SHP77 (cell line): ENCODE results near the gene RAD21L1.
"Not testable (repeated sequence)": the region's sequence is repeated elsewhere in the genome, so short reads cannot be mapped to it uniquely, and the experiment has no call there.

Experiments
- DNase-seq, 2 experiments: peaks; one replicate each; lab custom pipeline; 2025; lab: John Stamatoyannopoulos, UW

Gene RAD21L1

GRCh38 chr20:1225263-1225782 lies 521 bp upstream of the RAD21L1 start:
- no peak for DNase-seq

GRCh38 chr20:1229541-1229940 lies 3.7 kb downstream of the RAD21L1 start:
- DNase-seq = no peak

GRCh38 chr20:1232286-1233111 lies 6.7 kb downstream of the RAD21L1 start:
- DNase-seq = no peak

- DNase-seq = no peak
Observed at GRCh38 chr20:1240549-1240948, 14.7 kb downstream of the RAD21L1 start.

- no peak for DNase-seq
Observed at GRCh38 chr20:1241456-1241855, 15.6 kb downstream of the RAD21L1 start.

- no peak for DNase-seq
Observed at GRCh38 chr20:1242099-1242498, 16.3 kb downstream of the RAD21L1 start.

- no peak for DNase-seq
Observed at GRCh38 chr20:1242530-1242929, 16.7 kb downstream of the RAD21L1 start.

GRCh38 chr20:1245578-1245977 lies 19.7 kb downstream of the RAD21L1 start:
- no peak for DNase-seq

- no peak for DNase-seq
Observed at GRCh38 chr20:1247689-1248088, 21.8 kb downstream of the RAD21L1 start.

- not testable (repeated sequence) for DNase-seq
Observed at GRCh38 chr20:1250282-1250681, 24.4 kb downstream of the RAD21L1 start.

GRCh38 chr20:1252416-1252815 lies 26.6 kb downstream of the RAD21L1 start:
- no peak for DNase-seq

- DNase-seq = no peak
Observed at GRCh38 chr20:1254254-1254653, 28.4 kb downstream of the RAD21L1 start.

GRCh38 chr20:1255675-1256074 lies 29.8 kb downstream of the RAD21L1 start:
- no peak for DNase-seq

GRCh38 chr20:1263853-1264252 lies 38.0 kb downstream of the RAD21L1 start:
- no peak for DNase-seq

- DNase-seq = no peak
Observed at GRCh38 chr20:1264727-1265126, 38.9 kb downstream of the RAD21L1 start.

GRCh38 chr20:1265226-1265915 lies 39.5 kb downstream of the RAD21L1 start:
- DNase-seq = no peak

GRCh38 chr20:1265916-1266166 lies 40.0 kb downstream of the RAD21L1 start:
- DNase-seq = no peak

GRCh38 chr20:1266167-1266973 lies 40.5 kb downstream of the RAD21L1 start, which contains the start of gene SNPH:
TSS of gene SNPH (plus strand) at chr20:1266294. CDS start at chr20:1296240, 29,946 bp downstream.
- DNase-seq = peak; percentile 60 to 63

GRCh38 chr20:1267161-1267560 lies 41.3 kb downstream of the RAD21L1 start:
- no peak for DNase-seq

- no peak for DNase-seq
Observed at GRCh38 chr20:1267809-1268374, 42.0 kb downstream of the RAD21L1 start.

- no peak for DNase-seq
Observed at GRCh38 chr20:1269235-1269634, 43.4 kb downstream of the RAD21L1 start.

GRCh38 chr20:1269850-1270249 lies 44.0 kb downstream of the RAD21L1 start:
- DNase-seq = no peak
